NOMO-1 (cell line): Measurements from ENCODE around the gene YPEL1.
A peak's percentile ranks its signal among the peaks of the same experiment; 100 is the strongest.

ENCODE experiments used
- DNase-seq, 2 experiments: peaks; one replicate each; lab custom pipeline; 2025; ENCODE audit not compliant: unreplicated experiment in 2 of 2; lab: John Stamatoyannopoulos, UW

The YPEL1 gene, protein sequence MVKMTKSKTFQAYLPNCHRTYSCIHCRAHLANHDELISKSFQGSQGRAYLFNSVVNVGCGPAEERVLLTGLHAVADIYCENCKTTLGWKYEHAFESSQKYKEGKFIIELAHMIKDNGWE

DNA sequence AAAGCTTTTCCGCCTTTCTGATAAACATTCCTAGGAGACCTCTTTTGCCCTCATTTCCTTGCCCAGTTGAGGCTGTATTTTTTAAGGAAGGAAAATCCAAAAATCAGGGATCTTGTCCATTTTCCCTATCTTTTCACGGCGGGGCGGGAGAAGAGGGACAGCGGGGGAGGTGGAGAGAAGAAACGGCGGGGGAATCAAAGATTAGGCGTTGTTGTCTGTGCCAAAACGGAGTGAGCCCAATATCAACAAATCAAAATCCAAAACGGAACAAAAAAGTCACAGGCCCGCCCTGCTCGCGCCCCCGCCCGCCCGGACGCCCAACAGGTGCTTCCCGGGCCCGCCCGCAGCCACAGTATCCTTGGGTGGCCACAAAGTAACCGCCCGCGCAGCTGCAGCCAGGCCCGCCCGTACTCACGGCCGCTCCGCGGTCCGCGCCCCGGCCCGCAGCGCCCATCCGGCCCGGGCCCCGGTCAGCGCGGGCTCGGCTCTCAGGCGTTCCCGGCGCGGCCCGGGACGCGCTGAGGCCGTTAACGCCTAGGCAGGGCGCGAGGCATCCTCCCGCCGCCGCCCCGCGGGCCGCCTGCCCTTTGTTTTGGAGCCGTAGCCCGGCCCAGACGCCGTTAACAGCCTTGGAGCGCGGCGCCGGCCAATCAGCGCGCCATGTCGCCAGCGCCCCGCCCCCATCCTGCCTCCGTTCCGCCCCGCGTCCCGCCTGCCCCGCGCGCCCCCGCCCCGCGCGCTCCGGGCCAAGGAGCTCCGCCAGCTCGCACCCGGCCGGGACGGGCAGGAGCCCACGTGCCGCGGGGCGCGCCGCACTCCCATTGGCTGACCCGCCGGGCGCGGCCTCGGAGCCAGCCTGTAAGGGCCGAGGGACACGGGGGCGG, at the start of gene YPEL1:
YPEL1 (minus strand) TSS at position 595 of the 884 bp plus-strand sequence. CDS start 25,050 bp downstream, outside the sequence.
- DNase-seq, result peak; percentile 89 to 97

DNA sequence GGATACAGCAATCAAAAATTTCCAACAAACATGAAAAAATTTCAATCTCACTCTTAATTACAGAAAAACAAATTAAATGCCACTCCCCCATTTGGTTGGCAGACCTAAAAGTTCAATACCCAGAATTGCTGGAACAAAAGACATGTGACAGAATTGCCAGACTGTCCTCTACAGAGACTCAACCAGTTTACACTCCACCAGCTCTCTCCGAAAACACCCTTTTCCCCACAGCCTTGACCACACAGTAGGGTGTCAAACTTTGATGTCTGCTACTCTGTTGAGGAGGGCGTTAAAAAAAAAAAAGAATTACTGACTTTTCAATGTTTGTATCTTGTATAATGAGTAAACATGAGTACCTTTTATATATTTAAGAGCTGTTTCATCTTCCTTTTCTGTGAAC, 44.7 kb upstream of the YPEL1 start:
- DNase-seq, result no peak

- no peak for DNase-seq
Measured at GRCh38 chr22:21779444-21779843, 43.9 kb upstream of the YPEL1 start.

DNA sequence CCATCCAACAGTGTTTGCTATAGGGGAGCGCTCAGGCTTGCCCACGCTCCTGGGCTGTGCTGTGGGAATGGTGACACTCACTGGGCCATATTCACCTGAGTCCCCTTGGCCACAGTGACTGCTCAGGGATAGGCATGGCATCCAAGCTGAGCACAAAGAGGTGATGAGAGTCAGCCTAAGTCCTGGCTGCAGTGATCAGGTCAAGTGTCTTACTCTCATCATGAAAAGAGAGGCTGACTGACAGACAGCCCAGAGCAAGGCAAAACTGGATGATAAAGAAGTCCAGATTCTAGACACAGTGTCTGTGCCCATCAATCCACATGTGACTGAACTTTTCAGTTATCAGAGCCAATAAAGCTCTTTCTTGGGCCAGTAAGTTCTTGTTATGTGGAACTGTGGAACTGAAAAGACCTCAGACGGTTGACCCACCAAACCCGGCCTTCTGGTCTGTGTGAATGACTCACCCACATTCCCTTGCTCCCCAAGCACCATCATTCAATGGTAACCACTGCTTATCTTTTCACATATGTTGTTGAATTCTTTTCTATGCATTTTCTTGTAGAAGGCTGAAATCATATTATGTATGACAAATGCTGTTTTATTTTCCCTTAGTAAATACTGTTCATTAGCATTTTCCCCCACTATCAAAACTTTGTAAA, 43.2 kb upstream of the YPEL1 start:
- no peak for DNase-seq

DNA sequence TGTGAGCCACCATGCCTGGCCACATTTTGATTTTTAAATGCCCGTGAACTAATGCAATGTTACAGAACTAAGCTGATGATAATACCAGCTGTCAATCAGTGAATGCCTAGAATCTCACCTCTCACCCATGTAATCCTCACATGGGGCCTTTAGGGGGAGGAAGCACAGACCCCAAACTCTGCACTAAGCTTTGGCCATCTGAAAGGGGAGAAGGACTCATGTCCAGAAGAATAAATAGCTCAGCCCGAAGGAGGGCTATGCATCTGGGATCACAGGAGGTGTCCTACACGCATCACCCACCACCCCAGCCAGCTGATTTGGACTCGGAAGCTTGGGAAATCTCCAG, 36.0 kb upstream of the YPEL1 start:
- DNase-seq, result no peak

GRCh38 chr22:21768435-21768834, 32.8 kb upstream of the YPEL1 start:
- DNase-seq, result no peak

- no peak for DNase-seq
Measured at GRCh38 chr22:21766691-21767462, 31.3 kb upstream of the YPEL1 start.

GRCh38 chr22:21765909-21766529, 30.4 kb upstream of the YPEL1 start:
- DNase-seq, result no peak

DNA sequence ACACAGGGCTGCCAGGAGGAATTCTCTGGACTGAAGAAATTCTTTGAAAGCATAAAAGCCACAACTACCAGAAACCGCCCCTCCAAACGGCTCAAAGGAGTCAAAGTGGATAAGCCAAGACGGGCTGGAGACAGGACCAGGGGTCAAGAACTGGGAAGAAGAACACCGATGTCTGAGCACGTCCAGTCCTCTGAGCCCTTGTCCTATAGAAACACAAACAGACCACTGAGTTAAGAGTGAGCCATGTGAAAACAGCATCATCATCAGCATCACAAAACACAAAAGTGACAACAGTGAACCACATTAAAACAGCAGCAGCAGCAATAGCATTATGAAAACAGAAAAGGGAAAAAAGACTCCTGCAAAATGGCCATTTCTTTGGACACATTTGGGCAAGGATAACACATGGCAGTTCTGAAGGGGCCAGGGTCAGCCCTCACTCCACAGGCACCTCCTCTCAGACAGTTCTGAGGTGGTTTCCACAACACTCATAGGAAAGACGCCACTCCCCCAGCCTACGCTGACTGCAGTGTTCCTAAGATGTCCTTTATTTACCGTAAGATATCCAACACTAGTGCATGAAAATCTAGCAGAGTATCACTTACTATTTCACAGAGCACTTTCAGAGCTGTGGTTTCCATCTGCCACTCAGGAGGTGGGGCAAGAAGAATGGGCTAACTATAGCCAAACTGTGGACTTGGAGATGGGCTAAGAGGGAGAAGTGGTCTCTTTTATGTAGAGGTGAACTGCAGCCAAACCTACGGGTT, 28.6 kb upstream of the YPEL1 start:
- no peak for DNase-seq

DNA sequence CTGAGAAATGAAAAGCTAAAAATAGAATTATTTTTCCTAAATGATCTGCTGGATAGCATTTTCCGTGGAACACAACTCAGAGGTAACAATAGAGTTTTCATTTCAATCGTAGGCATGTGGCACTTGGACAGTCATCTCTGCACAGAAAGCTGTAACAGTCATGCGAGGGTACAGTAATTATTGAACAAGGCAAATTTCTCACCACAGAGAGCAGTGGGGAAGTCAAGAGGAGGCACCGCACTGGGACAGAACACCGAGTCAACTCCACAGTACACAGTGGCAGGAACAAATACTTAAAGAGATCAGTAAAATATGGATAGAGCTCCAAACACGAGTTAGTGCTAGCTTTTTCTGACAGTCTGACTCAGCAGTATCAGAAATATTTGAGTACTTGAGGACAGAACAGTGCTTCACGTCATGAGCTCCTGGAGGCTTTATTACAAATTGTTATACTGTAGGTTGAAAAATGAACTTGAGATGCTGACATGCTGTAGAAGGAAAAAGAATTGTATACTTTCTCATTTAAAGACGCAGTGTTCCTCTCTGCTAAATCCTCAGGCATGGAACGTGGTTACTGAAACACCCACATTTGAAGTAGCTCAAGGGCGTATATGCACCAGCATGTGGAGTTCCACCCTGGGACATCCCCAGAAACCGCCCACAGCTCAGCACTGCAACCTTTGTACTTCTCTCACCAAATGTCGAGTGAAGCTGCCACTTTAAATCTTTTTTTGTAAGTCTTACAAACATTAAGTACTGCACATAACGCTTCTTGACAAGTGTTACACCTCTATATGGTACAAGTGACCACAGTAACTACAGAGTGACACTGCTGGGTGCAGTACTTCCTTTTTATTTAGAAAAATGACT, 27.4 kb upstream of the YPEL1 start:
- DNase-seq, result no peak

DNA sequence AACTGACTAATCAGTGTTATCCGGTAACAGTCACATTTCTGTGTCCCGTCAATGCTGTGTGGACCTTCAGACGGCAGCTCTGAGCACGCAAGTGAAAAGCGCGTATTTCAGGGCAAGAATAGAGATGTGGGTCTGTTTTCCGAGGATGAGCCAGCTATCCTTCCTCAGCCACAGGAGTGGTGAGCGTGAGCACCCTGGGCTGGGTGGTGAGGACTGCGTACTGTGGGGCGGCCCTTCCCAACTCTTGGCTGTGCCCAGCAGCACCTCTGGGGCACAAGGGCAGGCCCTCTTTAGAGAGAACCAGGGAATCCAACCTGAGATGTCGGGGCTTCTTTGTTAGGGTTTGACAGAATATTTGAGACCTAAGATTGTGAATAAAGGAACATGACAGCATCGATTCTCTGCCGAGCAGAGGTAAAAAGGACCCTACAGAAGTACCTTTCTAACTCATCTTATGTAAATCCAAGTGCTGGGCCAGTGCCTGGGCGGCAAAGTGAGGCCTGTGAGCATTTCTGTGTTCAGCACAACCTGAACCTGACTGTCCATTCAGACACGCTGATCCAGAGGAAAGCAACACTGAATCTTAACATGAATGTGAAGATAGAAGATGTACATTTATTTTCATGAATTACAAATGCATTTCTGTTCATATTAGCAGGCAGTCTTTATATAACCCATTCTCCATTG, 26.5 kb upstream of the YPEL1 start:
- DNase-seq, result no peak

GRCh38 chr22:21761086-21761485, 25.5 kb upstream of the YPEL1 start:
- DNase-seq, result no peak

DNA sequence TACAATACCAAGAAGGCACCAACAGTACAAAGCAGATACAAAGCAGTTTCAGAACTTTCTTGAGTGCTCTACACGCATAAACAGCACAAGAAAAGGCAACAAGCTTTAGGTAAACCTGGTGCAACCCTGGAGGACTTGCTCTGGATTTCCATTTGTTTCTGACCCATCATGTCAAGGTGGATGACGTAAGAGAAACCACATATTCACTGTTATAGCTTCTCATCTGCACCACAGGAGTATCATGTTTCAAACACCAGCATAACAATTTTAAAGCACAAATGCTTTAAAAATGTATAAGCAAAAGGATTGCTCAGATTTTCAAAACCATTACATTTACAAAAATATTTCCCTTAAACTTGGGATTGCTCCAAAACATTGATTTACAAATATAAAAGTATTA, 25.0 kb upstream of the YPEL1 start:
- DNase-seq, result no peak

DNA sequence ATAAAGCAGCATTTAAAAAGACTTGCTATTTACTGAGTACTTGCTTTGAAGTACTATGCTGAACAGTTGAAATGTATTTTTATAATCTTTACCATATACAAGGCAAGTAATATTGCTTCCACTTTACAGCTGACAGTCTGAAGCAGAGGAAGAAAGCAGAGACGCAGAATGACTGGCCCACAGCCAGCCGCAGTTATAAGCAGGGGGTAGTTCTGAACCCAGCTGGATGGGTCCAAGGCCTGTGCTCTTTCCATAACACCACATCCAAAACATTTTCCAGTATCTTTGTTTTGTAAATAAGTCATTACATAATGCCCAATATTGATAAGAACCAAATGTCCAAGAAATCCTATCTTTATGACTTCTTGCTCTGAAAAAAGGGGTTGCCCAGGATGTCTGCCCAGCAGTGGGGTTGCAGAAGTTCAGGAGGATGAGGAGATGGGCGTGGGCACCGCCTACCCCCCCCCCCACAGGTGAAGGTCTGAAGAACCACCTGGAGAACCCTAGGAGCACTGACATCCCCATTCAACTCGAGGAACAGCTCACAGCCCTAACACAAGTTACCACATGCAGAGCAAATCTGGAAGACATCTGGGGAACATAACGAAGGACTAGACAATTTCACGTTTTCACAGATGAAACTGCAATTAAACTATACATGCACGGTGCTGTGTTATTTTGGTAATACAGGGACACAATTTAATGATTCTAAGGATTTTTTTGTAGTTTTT, 24.2 kb upstream of the YPEL1 start:
- no peak for DNase-seq

GRCh38 chr22:21759093-21759492, 23.5 kb upstream of the YPEL1 start:
- no peak for DNase-seq

DNA sequence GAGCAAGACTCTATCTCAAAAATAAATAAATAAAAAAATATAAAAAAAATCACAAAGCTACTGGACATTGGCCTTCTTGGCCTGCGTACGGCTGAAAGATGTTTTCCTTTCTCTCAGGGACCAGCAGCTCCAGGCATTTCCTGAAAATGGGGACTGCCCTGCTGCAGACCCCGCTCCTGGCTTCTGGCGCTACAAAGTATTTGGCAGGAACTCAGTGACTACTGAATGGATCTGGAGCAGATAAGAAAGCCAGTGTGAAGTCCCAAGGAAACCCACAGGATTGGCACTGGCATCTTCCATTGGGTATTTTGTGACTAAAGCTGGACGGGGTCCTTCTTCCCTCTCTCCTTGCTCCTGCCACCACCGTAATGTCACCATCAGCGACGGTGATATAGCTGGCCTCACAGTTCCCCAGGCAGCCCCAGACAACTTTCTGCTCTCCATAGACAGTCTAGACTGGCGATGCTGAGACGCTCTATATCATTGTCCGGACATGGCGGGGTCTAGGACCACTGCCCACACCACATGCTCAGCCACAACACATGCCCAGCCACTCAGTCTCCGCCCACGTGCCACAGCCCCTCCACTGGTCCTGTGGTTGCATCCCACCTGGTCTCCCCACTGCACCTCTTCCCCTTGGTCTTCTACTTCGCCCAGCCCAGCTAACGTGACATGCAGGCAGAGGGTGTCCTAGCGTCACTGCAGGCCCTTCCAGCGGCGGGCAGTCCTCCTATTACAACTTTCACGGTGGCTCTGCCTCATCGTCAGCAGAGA, 22.7 kb upstream of the YPEL1 start:
- no peak for DNase-seq

DNA sequence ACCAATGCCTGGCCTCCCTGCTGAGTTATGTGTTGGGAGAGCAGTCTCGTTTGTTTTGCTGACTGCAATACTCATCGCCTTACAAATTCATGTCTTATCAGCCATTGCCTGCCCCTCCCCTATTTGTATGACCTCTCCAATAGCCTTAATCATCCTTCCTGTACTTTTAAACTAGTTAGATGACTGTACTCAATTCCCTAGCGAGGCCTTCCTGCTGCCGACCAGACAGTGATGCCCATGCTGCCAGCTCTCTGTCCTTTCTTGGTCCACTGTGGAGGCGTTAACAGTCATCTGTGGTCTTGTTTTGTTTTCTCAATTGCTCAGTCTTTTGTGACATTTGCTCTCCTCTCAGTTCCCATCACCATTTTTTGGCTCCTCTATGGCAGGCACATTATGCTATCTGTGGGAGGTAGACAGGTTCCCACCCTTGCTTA, 20.3 kb upstream of the YPEL1 start:
- DNase-seq, result no peak
